Motor neuron (in vitro differentiated cells): ENCODE data around the gene ZAP70. TPM values are rescaled to one million over a fixed set of nuclear protein-coding genes. Genes with fewer than 3 reads are reported as not detected.

Experiments
- ATAC-seq, 8 experiments: fragments of 200-7000 bp; cut with Tn5 transposase; replicated peaks in 6 of 8; 2 replicates each; pipeline ENCODE4 v1.8.0; 2021; ENCODE audit warnings: mild to moderate bottlenecking in 8 of 8, moderate library complexity in 8 of 8
- H3K27ac ChIP-seq, 2 donors: fragments of 250-450 bp; sonication (Bioruptor Pico); 2 replicates each; pipeline ENCODE4 v1.9.0; 2021; ENCODE audit warnings: antibody characterized with exemption in 2 of 2, mild to moderate bottlenecking in 2 of 2, moderate library complexity in 1 of 2
- H3K4me1 ChIP-seq, 2 donors: fragments of 250-450 bp; sonication (Bioruptor Pico); replicated peaks in 1 of 2; 2 replicates each; pipeline ENCODE4 v1.6.1; 2021; ENCODE audit warnings: antibody characterized with exemption in 2 of 2, mild to moderate bottlenecking in 2 of 2, moderate library complexity in 1 of 2
- H3K4me3 ChIP-seq, 5 donors: fragments of 250-450 bp; sonication (Bioruptor Pico); 2 replicates each; pipeline ENCODE4 v1.9.0; 2021; ENCODE audit warnings: antibody characterized with exemption in 5 of 5, mild to moderate bottlenecking in 5 of 5, moderate library complexity in 4 of 5
- WGBS, 10 experiments: fragments of 450-650 bp; shearing (Covaris generic); methylation state at CpG; one replicate each; pipeline ENCODE4 v1.0.0; 2022; 5-methylcytosine and 5-hydroxymethylcytosine counted together
- in situ Hi-C, 9 experiments: fragments of 400-800 bp; cut with MboI; loops; one replicate each; pipeline ENCODE4 v1.15.0; 2021; ENCODE audit warnings: low sequenced_read_pairs in 9 of 9, low pct_unique_long_range_greater_than_20kb in 2 of 9; ENCODE audit not compliant: unreplicated experiment in 9 of 9
- total RNA-seq, 8 experiments: library from RNA; unstranded; fragments of 300-600 nt; gene quantifications; 2 replicates each; pipeline versions ENCODE4 v1.2.3 to v1.2.4, GENCODE V29; 2022

ZAP70 gene
- total RNA-seq, 8 experiments from 2014 or later: 0.21 to 2.2 (median 0.61) TPM

DNA sequence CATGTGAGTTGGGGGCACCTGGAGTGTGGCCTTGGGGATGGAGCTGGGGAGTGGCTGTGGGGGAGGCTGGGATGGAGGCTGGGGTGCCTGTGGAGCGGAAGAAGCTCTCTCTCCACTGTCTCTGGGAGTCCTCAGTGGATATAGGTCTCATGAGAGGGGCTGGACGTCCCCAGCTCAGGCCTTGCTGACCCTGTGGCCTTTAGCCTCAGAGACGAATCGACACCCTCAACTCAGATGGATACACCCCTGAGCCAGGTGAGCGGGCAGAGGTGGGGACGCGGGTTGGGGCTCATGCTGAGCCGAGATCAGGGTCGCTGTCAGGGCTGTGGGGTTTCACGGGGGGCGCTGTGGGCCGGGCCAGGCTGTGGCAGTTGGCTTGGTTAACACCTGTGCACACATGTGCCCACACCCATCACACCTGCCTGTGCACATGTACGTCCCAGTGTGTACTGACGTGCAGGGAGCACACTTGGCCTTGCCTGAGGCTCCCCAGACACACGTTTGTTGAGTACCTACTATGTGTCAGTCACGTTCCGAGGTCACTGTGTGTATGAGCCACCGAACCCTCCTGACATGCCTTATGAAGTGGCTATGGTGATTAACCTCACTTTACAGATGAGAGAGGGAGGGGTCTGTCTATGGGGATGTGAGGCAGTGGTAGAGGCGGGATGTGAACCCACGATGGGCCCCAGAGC, 20.1 kb downstream of the ZAP70 start:
- ATAC-seq: no peak
- H3K27ac ChIP-seq: no peak overlapping the region
- H3K4me3 ChIP-seq: no peak overlapping the region
- in situ Hi-C loops: loop anchor here in 1 of 9 experiments (25.0 kb wide), 1 partner anchor 654 kb away; no protein-coding TSS in a partner anchor
- H3K4me1 ChIP-seq: no peaks in the 10 kb centered on the region
- 68 to 90% methylated on average over 2 to 5 of the region's 20 CpGs; no CpG with 5 or more reads in 8 of the 10 experiments for WGBS, 10 experiments

DNA sequence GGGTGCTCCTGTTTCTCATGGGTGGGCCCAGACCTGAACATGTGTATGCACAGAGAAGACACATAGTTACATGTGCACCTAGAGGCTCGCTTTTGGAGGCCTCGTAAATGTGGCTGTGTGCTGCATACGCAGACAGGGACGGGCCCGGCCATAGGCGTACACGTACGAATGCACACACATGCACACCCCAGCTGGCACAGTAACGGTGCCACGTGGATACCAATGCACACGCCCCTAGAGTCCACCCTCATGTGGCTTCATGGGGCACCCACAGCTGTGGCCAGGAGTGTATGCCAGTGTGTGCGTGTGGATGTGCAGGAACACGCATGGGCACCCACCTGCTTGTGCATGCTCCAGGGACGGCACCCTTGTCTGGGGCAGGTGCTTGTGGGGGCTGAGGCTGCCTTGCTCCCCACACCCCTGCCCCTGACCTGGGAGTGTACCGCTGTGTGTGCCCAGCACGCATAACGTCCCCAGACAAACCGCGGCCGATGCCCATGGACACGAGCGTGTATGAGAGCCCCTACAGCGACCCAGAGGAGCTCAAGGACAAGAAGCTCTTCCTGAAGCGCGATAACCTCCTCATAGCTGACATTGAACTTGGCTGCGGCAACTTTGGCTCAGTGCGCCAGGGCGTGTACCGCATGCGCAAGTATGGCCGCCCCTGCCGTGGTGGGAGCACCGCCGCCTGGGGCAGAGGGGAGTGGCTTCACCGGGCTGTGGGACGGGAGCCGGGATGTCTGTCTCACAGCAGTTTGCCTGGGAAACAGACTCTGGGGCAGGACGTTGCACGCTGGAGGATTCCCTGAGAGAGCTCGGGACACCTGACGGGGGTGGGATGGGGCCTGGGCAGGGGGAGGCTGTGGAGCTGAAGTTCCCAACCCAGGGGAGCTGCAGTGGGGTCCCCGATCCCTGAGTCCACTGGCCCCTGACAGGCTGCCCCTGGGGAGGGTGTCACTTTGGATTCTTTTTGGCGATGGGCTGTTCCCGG, 21.0 kb downstream of the ZAP70 start:
- WGBS, 10 experiments: 80 to 100% (median 90%) methylated on average over 1 to 5 of the region's 44 CpGs; no CpG with 5 or more reads in 5 of the 10 experiments
- no peak overlapping the region for H3K4me3 ChIP-seq
- in situ Hi-C loops: loop anchor here in 1 of 9 experiments (25.0 kb wide), 1 partner anchor 653 kb away; no protein-coding TSS in a partner anchor
- ATAC-seq: no peak
- no peak overlapping the region for H3K27ac ChIP-seq
- no peaks in the 10 kb centered on the region for H3K4me1 ChIP-seq

DNA sequence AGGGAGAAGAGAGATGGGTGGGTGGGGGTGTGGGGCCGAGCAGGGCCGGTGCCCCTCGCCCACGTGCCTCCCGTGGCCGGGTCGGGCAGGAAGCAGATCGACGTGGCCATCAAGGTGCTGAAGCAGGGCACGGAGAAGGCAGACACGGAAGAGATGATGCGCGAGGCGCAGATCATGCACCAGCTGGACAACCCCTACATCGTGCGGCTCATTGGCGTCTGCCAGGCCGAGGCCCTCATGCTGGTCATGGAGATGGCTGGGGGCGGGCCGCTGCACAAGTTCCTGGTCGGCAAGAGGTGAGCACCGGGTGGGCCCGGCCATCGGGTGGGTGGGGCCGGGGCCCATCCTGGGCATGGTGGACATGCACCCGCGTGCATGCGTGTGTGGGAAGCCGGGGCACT, 21.8 kb downstream of the ZAP70 start:
- in situ Hi-C loops: loop anchor here in 1 of 9 experiments (25.0 kb wide), 1 partner anchor 652 kb away; no protein-coding TSS in a partner anchor
- no peak for ATAC-seq
- Histone ChIP-seq H3K4me3 (no peak overlapping the region), H3K4me1 (no peaks in the 10 kb centered on the region), H3K27ac (no peak overlapping the region)
- WGBS, 10 experiments: 87% methylated on average over 3 of the region's 29 CpGs; no CpG with 5 or more reads in 9 of the 10 experiments

DNA sequence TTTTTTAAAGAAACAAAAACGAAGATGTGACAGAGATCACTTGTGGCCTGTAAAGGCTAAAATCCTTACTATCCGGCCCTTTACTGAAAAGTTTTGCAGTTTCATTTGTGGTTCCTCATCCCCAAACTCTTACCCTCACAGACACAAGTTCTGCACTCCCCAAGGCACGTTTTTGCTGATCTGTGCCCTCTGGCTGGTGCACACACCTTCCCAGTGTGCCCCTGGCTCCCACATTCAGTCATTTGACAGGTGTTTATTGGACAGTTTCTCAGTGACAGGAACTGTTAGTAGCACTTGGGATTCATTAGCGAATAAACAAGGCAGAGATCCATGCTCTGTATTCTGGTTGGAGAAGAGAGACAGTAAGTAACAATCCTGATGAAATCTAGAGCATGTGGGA, 22.8 kb downstream of the ZAP70 start:
- Histone ChIP-seq H3K27ac (no peak overlapping the region), H3K4me1 (peaks cover 0 to 6% of the 10 kb centered on the region in 2 donors), H3K4me3 (no peak overlapping the region)
- ATAC-seq: no peak
- WGBS, 10 experiments: 0 to 71% (median 43%) methylated on average over 1 to 3 of the region's 4 CpGs; no CpG with 5 or more reads in 1 of the 10 experiments
- in situ Hi-C loops: loop anchor here in 1 of 9 experiments (25.0 kb wide), 1 partner anchor 651 kb away; no protein-coding TSS in a partner anchor

DNA sequence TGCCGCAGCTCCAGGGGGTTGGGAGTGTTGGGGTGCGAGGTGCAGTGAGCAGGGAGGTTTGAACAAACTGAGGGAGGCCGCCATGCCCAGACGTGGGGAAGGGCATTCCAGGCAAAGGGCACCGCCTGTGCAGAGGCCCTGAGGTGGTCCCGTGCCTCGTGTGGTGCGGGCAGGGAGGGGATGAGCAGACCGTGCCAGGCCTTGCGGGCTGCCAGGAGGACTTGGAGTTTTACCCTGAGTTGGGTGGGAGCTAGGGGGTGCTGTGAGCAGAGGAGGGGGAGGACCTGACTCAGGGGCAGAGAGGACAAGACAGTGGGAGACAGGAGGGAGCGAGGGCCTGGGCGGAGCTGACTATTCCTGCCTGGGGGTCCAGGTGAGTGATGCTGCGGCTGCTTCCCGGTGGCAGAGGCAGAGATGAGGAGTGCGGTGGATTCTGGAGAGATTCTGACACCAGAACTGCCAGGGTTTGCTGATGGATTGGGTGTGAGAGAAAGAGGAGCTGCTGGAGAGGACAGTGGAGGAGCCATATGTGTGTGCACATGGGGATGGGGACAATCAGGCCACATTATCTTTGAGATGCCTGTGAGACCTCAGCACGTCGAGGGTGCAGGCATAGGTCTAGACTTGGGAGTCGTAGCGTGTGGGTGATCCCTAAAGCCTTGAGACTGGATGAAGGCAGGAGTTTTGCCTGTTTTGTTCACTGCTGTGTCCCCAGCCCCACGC, 23.4 kb downstream of the ZAP70 start:
- H3K27ac ChIP-seq: no peak overlapping the region
- ATAC-seq: no peak
- H3K4me3 ChIP-seq: no peak overlapping the region
- 40 to 93% (median 64%) methylated on average over 1 to 8 of the region's 20 CpGs; no CpG with 5 or more reads in 5 of the 10 experiments for WGBS, 10 experiments
- in situ Hi-C loops: loop anchor here in 1 of 9 experiments (25.0 kb wide), 1 partner anchor 651 kb away; no protein-coding TSS in a partner anchor
- H3K4me1 ChIP-seq: peaks cover 0 to 6% of the 10 kb centered on the region in 2 donors

DNA sequence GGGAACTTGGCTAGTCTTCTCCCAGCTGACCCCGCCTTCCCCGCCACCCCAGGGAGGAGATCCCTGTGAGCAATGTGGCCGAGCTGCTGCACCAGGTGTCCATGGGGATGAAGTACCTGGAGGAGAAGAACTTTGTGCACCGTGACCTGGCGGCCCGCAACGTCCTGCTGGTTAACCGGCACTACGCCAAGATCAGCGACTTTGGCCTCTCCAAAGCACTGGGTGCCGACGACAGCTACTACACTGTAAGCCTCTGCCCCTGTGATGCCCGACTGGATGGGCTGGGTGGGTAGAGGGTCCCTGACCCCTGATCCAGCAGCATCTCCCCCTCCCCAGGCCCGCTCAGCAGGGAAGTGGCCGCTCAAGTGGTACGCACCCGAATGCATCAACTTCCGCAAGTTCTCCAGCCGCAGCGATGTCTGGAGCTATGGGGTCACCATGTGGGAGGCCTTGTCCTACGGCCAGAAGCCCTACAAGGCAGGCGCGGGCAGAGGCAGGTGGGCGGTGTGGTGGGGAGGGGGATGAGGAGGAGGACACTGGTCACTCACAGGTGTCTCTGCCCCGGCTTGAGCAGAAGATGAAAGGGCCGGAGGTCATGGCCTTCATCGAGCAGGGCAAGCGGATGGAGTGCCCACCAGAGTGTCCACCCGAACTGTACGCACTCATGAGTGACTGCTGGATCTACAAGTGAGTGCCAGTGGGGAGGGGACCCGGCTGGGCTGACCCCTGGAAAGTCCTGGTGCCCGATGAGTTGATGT, 24.2 kb downstream of the ZAP70 start:
- no peak for ATAC-seq
- in situ Hi-C loops: loop anchor here in 1 of 9 experiments (25.0 kb wide), 1 partner anchor 650 kb away; no protein-coding TSS in a partner anchor
- Histone ChIP-seq H3K4me1 (peaks cover 0 to 6% of the 10 kb centered on the region in 2 donors), H3K4me3 (no peak overlapping the region), H3K27ac (no peak overlapping the region)
- 70 to 100% methylated on average over 1 to 4 of the region's 32 CpGs; no CpG with 5 or more reads in 8 of the 10 experiments for WGBS, 10 experiments

DNA sequence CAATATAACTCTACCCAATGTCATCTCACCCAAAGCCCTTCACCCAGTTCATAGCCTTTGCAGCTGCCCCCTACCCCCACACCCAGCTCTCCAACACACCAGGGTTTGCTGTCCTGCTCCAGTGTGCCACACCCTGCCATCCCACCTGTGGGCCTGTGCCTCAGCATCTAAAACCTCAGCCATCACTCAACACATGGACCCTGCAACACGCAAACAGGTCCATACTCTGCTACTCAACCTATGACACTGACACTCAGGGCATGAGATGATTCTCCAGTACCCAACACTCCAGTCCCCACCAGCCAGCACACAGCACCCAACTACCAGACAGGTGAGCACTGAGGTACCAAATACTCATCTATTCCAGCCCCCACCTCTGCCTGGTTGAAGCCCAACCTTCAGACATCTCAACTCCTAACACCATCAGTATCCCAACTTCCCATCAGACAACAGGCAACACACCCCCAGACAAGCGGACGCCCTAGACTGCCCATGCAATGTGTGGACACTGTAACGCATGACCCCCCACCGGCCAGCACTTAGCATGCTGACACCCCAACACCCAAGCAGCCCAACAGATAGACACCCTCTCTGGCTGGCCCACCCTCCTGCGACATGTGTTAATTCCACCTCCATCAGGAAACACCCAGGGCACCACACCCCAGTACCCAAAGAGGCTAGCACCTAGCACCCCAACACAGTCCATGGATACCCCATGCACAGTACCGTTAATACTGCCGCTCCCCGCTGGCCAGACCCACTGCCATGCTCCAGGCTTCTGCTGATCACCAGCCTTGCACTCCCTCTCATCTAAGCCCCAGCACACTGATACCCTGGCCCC, 25.0 kb downstream of the ZAP70 start:
- Histone ChIP-seq H3K4me1 (peaks cover 0 to 6% of the 10 kb centered on the region in 2 donors), H3K4me3 (no peak overlapping the region), H3K27ac (no peak overlapping the region)
- ATAC-seq: peak in 1 of 8 experiments; percentile 6
- in situ Hi-C loops: loop anchor here in 1 of 9 experiments (25.0 kb wide), 1 partner anchor 649 kb away; no protein-coding TSS in a partner anchor
- 86 to 100% (median 97%) methylated on average over 1 to 6 of the region's 9 CpGs; no CpG with 5 or more reads in 3 of the 10 experiments for WGBS, 10 experiments

DNA sequence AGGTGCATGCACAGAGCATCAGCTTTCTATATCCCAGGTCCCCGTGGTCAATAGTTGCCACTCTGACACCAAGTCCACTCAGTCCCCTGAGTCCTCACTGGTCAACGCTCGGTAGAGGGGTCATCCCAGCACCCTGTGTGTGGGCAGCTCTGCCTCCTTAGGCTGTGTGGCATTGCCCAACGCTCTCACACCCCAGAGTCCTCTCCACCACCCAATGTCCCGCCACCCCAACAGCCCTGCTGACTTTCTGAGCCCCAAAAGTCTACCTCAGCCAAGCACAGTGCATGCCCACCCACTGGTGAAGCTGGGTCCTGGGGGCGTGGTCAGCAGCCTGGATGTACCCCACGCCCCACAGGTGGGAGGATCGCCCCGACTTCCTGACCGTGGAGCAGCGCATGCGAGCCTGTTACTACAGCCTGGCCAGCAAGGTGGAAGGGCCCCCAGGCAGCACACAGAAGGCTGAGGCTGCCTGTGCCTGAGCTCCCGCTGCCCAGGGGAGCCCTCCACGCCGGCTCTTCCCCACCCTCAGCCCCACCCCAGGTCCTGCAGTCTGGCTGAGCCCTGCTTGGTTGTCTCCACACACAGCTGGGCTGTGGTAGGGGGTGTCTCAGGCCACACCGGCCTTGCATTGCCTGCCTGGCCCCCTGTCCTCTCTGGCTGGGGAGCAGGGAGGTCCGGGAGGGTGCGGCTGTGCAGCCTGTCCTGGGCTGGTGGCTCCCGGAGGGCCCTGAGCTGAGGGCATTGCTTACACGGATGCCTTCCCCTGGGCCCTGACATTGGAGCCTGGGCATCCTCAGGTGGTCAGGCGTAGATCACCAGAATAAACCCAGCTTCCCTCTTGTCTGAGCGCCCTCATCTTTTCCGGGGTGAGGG, 25.9 kb downstream of the ZAP70 start:
- 40 to 93% (median 88%) methylated on average over 1 to 10 of the region's 23 CpGs; no CpG with 5 or more reads in 3 of the 10 experiments for WGBS, 10 experiments
- ATAC-seq: peak in 1 of 8 experiments; percentile 7
- Histone ChIP-seq H3K4me1 (peaks cover 0 to 6% of the 10 kb centered on the region in 2 donors), H3K27ac (no peak overlapping the region), H3K4me3 (no peak overlapping the region)
- in situ Hi-C loops: loop anchor here in 1 of 9 experiments (25.0 kb wide), 1 partner anchor 648 kb away; no protein-coding TSS in a partner anchor

DNA sequence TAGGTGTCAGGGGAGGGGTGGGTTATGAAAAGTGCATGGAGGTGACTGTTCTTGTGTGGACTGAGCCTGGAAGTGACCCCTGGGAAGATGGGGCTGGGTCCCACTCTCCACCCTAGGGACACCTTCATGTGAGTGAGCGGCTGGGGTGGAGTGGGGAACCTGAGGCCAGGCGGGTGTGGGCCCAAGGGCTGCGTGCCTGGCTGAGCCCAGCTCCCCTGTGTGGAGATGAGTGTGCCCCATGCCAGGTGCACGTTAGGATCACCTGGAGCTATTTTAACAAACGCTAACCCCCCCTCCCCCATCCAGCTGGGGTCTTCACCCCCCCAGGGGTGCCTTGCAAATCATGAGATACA, 26.5 kb downstream of the ZAP70 start:
- 60 to 100% methylated on average over 1 to 2 of the region's 5 CpGs; no CpG with 5 or more reads in 8 of the 10 experiments for WGBS, 10 experiments
- Histone ChIP-seq H3K4me1 (peaks cover 0 to 6% of the 10 kb centered on the region in 2 donors), H3K27ac (no peak overlapping the region), H3K4me3 (no peak overlapping the region)
- in situ Hi-C loops: loop anchor here in 1 of 9 experiments (25.0 kb wide), 1 partner anchor 647 kb away; no protein-coding TSS in a partner anchor
- no peak for ATAC-seq

DNA sequence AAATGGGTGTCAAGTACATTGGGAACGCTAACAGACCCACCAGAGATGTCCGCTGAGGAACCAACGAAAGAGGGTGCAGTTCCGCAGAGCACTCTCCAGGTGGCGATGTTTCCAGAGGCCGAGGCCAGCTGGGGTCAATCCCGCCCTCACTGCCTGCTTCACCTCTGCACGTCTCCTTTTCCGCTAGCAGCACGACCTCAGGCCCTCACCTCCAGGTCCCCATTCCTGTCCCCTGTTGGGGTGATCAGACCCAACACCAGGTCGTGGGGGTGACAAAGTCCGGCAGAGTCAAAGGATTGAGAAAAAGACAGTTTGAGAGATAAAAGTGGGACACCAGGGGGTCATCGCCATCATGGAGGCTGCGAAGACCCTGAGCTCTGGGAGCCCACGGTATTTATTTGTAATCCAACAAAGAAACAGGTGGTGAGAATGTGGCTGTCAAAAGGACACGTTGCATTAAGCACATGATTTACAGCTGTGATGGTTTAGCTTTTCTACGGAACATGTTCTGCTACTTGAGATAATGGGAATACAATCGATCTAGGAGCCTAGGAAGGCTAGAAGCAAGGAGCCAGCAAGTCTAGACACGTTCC, 27.3 kb downstream of the ZAP70 start:
- no peak overlapping the region for H3K4me3 ChIP-seq
- in situ Hi-C loops: loop anchor here in 1 of 9 experiments (25.0 kb wide), 1 partner anchor 647 kb away; no protein-coding TSS in a partner anchor
- peak overlapping the region in 1 of 2 donors; percentile 65 for H3K27ac ChIP-seq
- 20 to 60% (median 40%) methylated on average over 1 to 19 of the region's 19 CpGs; no CpG with 5 or more reads in 1 of the 10 experiments for WGBS, 10 experiments
- H3K4me1 ChIP-seq: peaks cover 0 to 6% of the 10 kb centered on the region in 2 donors
- ATAC-seq: peak; percentile 18 to 61 (median 46)
